HG03103 (cell line): Measurements from ENCODE around the gene POLG2.
"Not testable (repeated sequence)": the region's sequence is repeated elsewhere in the genome, so short reads cannot be mapped to it uniquely, and the experiment has no call there.

ENCODE experiments used
- ATAC-seq: cut with Tn5 transposase; IDR thresholded peaks from one replicate; pipeline ENCODE4 v1.9.1; 2021; ENCODE audit warnings: low read depth; ENCODE audit not compliant: unreplicated experiment

The POLG2 gene

DNA sequence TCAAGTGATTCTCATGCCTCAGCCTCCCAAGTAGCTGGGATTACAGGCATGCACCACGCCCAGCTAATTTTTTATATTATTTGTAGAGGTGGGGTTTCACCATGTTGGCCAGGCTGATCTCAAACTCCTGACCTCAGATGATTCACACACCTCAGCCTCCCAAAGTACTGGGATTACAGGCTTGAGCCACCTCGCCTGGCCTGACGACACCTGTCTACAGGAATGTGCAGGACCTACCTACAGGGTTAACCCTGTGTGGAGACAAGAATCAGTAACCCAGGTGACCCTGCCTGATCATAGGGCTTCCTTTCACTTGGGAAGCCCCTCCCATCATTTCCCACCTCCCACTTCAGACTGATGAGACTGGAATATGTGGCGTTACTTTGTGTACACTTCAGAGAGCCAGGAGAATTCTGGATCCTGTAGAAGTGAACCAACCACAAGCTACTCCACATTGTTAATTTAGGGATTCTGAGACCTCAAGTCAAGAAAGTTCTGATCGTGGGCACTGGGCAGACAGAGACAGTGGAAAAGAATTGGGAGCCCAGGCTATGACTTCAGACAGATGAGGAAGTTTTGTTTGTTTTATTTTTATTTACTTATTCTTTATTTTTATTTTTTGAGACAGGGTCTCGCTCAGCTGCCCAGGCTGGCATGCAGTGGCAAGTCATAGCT lies 53.6 kb downstream of the POLG2 start:
- no peak for ATAC-seq

DNA sequence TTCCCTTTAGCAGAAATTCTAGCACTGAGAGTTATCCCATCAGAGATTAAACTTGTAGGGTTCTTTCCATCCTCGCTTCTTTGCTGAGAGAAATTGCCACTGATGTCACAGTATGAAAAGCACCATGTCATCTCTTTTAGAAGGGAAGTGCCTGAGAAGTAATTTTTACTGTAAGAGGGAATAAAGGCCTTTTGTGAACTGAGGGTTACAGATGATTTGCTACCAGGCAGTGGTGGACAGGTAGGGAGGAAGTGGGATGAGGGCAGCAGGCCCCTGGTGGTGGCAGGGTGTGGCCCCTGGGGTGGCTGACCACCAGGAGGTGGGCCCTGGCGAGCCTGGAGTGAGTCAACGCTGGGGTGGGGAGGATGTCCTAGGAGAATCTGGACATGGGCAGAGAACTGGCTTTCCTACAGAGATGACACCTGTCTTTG lies 54.3 kb downstream of the POLG2 start:
- ATAC-seq, result no peak

GRCh38 chr17:64441772-64442540 lies 54.9 kb downstream of the POLG2 start:
- no peak for ATAC-seq

DNA sequence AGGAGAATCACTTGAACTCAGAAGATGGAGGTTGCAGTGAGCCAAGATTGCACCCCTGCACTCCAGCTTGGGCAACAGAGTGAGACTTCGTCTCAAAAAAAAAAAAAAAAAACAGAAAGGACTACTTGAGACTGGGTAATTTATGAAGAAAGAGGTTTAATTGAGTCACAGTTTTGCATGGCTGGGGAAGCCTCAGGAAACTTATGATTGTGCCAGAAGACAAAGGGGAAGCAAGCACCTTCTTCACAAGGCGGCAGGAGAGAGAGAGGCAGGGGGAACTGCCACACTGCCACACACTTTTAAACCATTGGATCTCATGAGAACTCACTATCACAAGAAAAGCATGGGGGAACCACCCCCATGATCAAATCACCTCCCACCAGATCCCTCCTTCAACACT lies 56.9 kb downstream of the POLG2 start:
- no peak for ATAC-seq

DNA sequence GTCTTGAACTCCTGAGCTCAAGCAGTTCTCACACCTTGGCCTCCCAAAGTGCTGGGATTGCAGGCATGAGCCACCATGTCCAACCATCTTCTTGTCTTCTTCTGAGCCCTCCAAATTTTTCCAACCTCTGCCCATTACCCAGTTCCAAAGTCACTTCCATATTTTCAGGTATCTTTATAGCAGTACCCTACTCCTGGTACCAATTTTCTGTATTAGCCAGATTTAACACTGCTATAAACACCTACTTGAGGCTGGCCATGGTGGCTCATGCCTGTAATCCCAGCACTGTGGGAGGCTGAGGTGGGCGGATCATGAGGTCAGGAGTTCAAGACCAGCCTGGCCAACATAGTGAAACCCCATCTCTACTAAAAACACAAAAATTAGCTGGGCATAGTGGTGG lies 57.3 kb downstream of the POLG2 start:
- ATAC-seq, result not testable (repeated sequence)

DNA sequence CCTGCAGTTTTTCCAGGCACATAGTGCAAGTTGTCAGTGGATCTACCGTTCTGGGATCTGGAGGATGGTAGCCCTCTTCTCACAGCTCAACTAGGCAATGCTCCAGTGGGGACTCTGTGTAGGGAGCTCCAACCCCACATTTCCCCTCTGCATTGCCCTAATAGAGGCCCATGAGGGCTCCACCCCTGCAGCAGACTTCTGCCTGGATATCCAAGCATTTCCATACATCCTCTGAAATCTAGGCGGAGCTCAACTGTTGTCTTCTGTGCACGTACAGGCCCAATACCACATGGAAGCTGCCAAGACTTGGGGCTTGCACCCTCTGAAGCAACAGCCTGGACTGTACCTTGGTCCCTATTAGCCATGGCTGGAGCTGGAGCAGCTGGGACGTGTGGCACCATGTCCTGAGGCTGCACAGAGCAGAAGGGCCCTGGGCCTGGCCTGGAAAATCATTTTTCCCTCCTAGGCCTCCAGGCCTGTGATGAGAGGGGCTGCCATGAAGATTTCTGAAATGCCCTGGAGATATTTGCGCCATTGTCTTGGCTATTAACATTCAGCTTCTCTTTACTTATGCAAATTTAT lies 58.8 kb downstream of the POLG2 start:
- no peak for ATAC-seq

DNA sequence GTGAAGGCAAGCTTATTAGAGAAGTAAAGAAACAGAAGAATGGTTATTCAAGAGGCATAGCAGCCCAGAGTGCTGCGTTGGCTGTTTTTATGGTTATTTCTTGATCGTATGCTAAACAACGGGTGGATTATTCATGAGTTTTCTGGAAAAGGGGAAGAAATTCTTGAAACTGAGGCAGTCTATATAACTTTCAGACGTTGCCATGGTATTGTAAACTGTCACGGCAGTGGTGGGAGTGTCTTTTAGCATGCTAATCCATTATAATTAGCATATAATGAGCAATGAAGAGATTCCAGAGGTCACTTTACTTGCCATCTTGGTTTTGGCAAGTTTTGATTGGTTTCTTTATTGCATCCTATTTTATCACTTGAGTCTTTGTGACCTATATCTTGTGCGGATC lies 65.3 kb downstream of the POLG2 start:
- no peak for ATAC-seq

DNA sequence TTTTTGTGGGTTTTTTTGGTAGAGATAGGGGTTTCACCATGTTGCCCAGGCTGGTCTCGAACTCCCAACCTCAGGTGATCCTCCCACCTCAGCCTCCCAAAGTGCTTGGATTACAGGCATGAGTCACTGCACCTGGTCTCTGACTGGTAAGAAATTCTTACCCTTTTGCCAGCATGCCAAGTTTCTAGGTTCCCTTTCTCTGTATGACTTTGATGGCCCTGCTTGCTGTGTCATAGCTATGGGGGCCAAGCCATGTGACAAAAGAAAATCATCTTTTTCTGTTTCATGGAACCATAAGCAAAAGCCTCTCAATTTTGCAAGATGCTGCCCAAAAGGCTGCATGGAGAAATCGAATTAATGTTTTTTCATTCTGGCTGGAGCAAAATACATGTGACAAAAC lies 66.8 kb downstream of the POLG2 start:
- not testable (repeated sequence) for ATAC-seq

DNA sequence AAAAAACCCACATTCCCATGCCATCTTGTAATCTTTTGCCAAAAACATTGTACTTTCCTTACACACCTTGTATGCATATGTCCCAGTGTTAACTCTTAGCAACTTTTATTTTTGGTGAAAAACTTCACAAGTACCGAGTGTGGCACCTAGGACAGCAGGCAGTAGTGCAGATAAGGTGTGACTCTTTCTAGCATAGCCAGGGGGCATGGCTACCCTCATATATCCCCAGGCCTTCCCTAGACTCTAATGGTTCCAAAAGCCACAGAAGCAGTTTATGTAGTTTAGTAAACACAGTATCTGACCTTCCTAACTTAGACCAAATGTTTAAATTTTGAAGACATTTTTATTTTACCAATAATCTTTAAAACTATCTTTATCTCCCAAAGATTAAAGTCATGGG lies 68.4 kb downstream of the POLG2 start:
- no peak for ATAC-seq
